GM11168 (cell line): ENCODE data around the gene ATP9A.
"Not testable (repeated sequence)": the region's sequence is repeated elsewhere in the genome, so short reads cannot be mapped to it uniquely, and the experiment has no call there.

Experiments used
- in situ Hi-C: fragments of 300-500 bp; cut with MboI; formaldehyde crosslinking; loops from one replicate; pipeline ENCODE4 v1.12.0; 2022; ENCODE audit warnings: low sequenced_read_pairs; ENCODE audit not compliant: unreplicated experiment

ATP9A gene

GRCh38 chr20:51731731-51732095, 36.5 kb downstream of the ATP9A start:
- in situ Hi-C loops: no loop called here

GRCh38 chr20:51729771-51730170, 38.4 kb downstream of the ATP9A start:
- in situ Hi-C loops: no loop called here

GRCh38 chr20:51728737-51729136, 39.5 kb downstream of the ATP9A start:
- in situ Hi-C loops: no loop called here

DNA sequence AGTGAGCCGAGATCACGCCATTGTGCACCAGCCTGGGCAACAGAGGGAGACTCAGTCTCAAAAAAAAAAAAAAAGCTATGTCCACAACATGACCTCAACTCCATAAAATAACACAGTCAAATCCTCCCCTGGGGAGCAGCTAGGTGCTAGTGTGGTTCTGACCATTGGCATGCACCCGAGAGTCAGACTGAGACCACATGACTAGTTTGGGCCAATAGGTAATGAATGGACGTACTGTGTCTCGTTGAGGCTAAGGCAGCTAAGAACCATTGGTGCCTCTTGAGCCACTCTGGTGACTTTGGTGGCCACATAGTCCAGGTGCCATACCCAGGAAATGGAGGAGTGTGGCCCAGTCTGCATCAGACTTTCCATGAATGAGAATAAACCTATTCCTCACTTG, 40.3 kb downstream of the ATP9A start:
- in situ Hi-C loops: no loop called here

DNA sequence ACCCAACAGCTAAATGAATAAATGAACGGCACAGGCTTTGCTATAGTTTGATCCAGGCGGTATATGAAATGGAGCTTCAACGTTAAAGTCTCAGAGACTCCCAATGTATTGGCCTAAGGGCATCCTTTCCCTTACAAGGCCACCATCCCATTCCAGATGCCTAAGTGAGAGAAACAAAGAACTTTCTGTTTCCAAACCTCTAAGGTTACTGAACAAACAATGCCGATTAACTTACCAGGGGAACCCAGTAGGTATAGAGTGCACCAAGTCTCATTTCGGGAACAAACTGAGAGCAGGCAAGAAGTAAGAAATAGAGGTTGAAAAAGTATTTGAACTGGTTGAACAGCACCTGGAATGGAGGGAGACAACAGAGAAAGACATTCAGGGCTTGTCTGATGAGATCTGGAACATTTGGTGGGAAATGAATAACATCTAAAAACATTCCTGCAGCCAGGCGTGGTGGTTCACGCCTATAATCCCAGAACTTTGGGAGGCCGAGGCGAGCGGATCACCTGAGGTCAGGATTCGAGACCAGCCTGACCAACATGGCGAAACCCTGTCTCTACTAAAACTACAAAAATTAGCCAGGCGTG, 42.5 kb downstream of the ATP9A start:
- in situ Hi-C loops: no loop called here

DNA sequence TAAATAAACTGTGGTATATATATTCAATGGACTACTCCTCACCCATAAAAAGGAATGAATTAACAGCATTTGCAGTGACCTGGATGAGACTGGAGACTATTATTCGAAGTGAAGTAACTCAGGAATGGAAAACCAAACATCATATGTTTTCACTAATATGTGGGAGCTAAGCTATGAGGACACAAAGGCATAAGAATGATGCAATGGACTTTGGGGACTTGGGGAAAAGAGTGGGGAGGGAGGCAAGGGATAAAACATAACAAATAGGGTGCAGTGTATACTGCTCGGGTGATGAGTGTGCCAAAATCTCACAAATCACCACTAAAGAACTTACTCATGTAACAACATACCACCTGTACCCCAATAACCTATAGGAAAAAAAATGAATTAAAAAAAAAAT, 45.2 kb downstream of the ATP9A start:
- in situ Hi-C loops: not testable (repeated sequence)

DNA sequence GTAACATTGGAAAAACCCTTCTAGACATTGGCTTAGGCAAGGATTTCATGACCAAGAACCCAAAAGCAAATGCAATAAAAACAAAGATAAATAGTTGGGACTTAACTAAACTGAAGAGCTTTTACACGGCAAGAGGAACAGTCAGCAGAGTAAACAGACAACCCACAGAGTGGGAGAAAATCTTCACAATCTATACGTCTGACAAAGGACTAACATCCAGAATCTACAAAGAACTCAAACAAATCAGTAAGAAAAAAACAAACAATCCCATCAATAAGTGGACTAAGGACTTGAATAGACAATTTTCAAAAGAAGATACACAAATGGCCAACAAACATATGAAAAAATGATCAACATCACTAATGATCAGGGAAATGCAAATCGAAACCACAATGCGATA, 45.9 kb downstream of the ATP9A start:
- in situ Hi-C loops: not testable (repeated sequence)

- in situ Hi-C loops: no loop called here
These were observed 47.3 kb downstream of the ATP9A start for GRCh38 chr20:51720854-51721253.

DNA sequence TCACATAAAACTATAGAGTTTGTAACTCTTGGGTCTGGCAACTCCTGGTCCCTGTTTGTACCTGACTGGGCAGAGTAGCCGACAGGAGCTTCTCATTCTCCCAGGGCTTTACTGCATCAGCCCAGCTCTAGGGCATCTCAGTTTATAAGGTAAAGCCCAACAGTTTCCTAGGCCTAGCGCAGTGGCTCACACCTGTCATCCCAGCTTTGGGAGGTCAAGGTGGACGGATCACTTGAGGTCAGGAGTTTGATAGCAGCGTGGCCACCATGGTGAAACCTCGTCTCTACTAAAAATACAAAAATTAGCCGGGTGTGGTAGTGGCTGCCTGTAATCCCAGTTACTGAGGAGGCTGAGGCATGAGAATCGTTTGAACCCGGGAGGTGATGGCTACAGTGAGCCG, 47.8 kb downstream of the ATP9A start:
- in situ Hi-C loops: no loop called here

- in situ Hi-C loops: no loop called here
These were observed 52.4 kb downstream of the ATP9A start for GRCh38 chr20:51715856-51716185.

DNA sequence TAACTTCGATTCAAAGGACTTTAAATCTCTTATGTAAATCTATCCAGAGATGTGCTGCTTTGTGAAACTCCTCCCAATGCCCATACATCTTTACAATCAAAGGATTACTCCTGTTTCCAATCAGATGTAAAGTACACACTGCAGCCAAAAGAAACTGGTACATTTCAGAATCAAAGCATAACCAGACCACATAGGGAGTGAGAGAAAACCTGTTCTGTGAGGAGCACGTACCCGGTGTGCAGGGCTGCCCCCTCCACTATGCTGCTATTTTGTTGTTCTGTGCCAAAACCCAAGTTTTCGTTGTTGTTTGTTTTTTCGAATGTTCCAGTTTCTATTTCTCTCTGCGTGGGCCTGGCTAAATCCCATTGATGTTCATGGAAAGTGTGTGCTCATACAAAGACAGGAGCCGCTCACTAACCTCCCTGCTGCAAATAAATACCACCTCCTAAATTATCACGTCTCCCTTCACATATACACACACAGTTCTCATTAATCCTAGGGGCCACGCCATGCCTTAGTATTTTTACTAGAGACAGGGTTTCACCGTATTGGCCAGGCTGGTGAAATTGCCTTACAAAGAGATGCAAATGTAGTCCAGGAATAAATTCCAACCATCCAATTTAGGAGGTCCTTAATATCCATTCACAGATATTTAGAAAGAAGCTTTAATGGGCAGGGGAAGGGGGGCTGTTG, 52.9 kb downstream of the ATP9A start:
- in situ Hi-C loops: no loop called here

GRCh38 chr20:51713213-51713598, 55.0 kb downstream of the ATP9A start:
- in situ Hi-C loops: no loop called here

GRCh38 chr20:51712501-51713212, 55.5 kb downstream of the ATP9A start:
- in situ Hi-C loops: no loop called here

GRCh38 chr20:51711426-51711825, 56.8 kb downstream of the ATP9A start:
- in situ Hi-C loops: no loop called here

- in situ Hi-C loops: no loop called here
These were observed 57.8 kb downstream of the ATP9A start for GRCh38 chr20:51710361-51710894.

DNA sequence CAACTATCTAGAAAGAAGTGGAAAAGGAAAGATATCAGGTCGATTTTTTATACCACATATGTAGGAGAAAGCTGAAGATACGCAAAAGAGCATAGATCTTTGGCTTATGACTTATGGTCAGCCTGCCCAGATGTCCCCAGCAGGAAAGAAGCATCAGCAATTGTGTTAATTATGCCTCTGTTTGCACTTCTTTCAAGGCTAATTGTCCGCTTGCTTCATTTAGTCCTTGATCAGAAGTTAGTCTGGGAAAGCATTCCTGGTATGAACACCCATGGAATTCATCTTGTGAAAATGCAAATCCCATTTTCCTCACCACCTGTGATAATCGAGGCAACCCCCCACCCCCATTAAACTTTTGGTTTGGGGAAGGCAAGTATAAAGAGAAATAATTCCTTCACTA, 62.8 kb downstream of the ATP9A start:
- in situ Hi-C loops: no loop called here

- in situ Hi-C loops: no loop called here
These were observed 64.5 kb downstream of the ATP9A start for GRCh38 chr20:51703400-51704287.

- in situ Hi-C loops: no loop called here
These were observed 65.6 kb downstream of the ATP9A start for GRCh38 chr20:51702556-51702955.

DNA sequence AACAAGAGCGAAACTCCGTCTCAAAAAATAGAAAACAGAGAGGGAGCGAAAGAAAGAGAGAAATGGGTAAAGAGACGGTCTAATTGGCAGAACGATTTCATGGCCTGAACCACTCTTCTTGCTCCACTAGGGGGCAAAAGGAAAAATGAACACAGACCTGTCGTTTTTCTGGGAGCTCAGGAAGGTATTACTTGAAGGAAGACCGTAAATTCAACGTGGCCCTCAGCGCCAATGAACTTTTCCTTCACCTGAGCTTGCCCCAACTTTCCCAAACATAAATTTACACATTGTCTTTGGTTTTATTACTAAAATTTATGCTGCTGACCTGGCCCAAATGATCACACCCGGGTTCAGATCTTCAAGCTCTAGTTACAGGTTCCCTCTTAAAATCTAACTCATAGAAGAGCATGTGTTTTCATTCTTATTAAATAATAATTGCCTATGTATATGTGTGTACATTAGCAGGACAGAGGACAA, 67.3 kb downstream of the ATP9A start:
- in situ Hi-C loops: no loop called here

DNA sequence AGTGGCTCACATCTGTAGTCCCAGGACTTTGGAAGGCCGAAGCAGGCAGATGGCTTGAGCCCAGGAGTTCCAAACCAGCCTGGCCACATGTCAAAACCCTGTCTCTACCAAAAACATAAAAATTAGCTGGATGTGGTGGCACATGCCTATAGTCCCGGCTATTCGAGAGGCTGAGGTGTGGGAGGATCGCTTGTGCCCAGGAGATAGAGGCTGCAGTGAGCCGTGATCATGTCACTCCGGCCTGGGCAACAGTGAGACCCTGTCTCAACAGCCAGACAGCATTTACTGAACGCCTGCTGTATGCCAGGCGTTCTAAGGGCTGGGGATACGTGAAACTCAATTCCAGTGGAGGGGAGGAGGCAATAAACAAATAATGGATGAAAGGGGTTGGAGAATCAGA, 69.9 kb downstream of the ATP9A start:
- in situ Hi-C loops: no loop called here
